Muscle layer of colon (tissue), 2 donors: ENCODE results near the gene TAPT1.

Experiments used
- H3K27ac ChIP-seq: one replicate; pipeline ENCODE4 v1.7.0; 2013; ENCODE audit warnings: low read depth, mild to moderate bottlenecking, low read length, moderate library complexity
- H3K27me3 ChIP-seq, 2 donors: one replicate each; pipeline ENCODE4 v1.7.0; 2013; ENCODE audit warnings: low read length in 2 of 2, mild to moderate bottlenecking in 2 of 2; ENCODE audit not compliant: insufficient read depth in 2 of 2, control insufficient read depth in 1 of 2
- H3K36me3 ChIP-seq: one replicate; pipeline ENCODE4 v1.7.0; 2013; ENCODE audit warnings: mild to moderate bottlenecking, low read length; ENCODE audit not compliant: insufficient read depth
- H3K4me1 ChIP-seq: one replicate; pipeline ENCODE4 v1.7.0; 2013; ENCODE audit warnings: mild to moderate bottlenecking, low read length; ENCODE audit not compliant: insufficient read depth
- H3K4me3 ChIP-seq, 2 donors: one replicate each; pipeline ENCODE4 v1.7.0; 2013; ENCODE audit warnings: low read length in 2 of 2, low read depth in 1 of 2, mild to moderate bottlenecking in 1 of 2, moderate library complexity in 1 of 2
- H3K9ac ChIP-seq: one replicate; pipeline ENCODE4 v1.7.0; 2013; ENCODE audit warnings: low read length
- H3K9me3 ChIP-seq: one replicate; pipeline ENCODE4 v1.7.0; 2013; ENCODE audit warnings: mild to moderate bottlenecking, low read length
- donor health status: abdominal sarcoma.
- donor health status: Adenocarcinoma of cecum.

TAPT1 gene

GRCh38 chr4:16226816-16227461 lies 668 bp upstream of the TAPT1 start:
- H3K9ac ChIP-seq, result peak overlapping the region; percentile 62
- H3K27me3 ChIP-seq, result no peaks in the 10 kb centered on the region
- peak overlapping the region; percentile 97 for H3K27ac ChIP-seq
- H3K36me3 ChIP-seq, result no peaks in the 10 kb centered on the region
- no peaks in the 10 kb centered on the region for H3K9me3 ChIP-seq
- H3K4me3 ChIP-seq, result peak overlapping the region; percentile 65 to 88
- peaks cover 40% of the 10 kb centered on the region for H3K4me1 ChIP-seq

GRCh38 chr4:16225167-16225862 lies 956 bp downstream of the TAPT1 start:
- H3K9ac ChIP-seq, result peak overlapping the region; percentile 60
- H3K4me1 ChIP-seq, result peaks cover 33% of the 10 kb centered on the region
- no peaks in the 10 kb centered on the region for H3K27me3 ChIP-seq
- H3K27ac ChIP-seq, result peak overlapping the region; percentile 61
- H3K4me3 ChIP-seq, result peak overlapping the region; percentile 73 to 79
- H3K36me3 ChIP-seq, result no peaks in the 10 kb centered on the region
- no peaks in the 10 kb centered on the region for H3K9me3 ChIP-seq

- Histone ChIP-seq H3K27me3 (no peaks in the 10 kb centered on the region), H3K27ac (no peak overlapping the region), H3K4me1 (peaks cover 33% of the 10 kb centered on the region), H3K9ac (no peak overlapping the region), H3K4me3 (peak overlapping the region in 1 of 2 donors; percentile 29), H3K36me3 (peaks cover 3% of the 10 kb centered on the region), H3K9me3 (no peaks in the 10 kb centered on the region)
These were observed 1.8 kb downstream of the TAPT1 start for GRCh38 chr4:16224264-16225166.

GRCh38 chr4:16222957-16223527 lies 3.2 kb downstream of the TAPT1 start:
- Histone ChIP-seq H3K27me3 (no peaks in the 10 kb centered on the region), H3K27ac (no peak overlapping the region), H3K36me3 (peaks cover 3% of the 10 kb centered on the region), H3K4me1 (peaks cover 31% of the 10 kb centered on the region), H3K9me3 (no peaks in the 10 kb centered on the region), H3K4me3 (no peak overlapping the region), H3K9ac (no peak overlapping the region)

- Histone ChIP-seq H3K4me1 (peaks cover 11% of the 10 kb centered on the region), H3K27ac (no peak overlapping the region), H3K9me3 (no peaks in the 10 kb centered on the region), H3K9ac (no peak overlapping the region), H3K27me3 (no peaks in the 10 kb centered on the region), H3K36me3 (peaks cover 3% of the 10 kb centered on the region), H3K4me3 (no peak overlapping the region)
These were observed 7.3 kb downstream of the TAPT1 start for GRCh38 chr4:16218950-16219349.

GRCh38 chr4:16217300-16218051 lies 8.8 kb downstream of the TAPT1 start:
- no peak overlapping the region for H3K27ac ChIP-seq
- peaks cover 3% of the 10 kb centered on the region for H3K4me1 ChIP-seq
- H3K9ac ChIP-seq, result no peak overlapping the region
- no peaks in the 10 kb centered on the region for H3K27me3 ChIP-seq
- H3K36me3 ChIP-seq, result peaks cover 3% of the 10 kb centered on the region
- no peak overlapping the region for H3K4me3 ChIP-seq
- no peaks in the 10 kb centered on the region for H3K9me3 ChIP-seq

GRCh38 chr4:16213121-16213520 lies 13.2 kb downstream of the TAPT1 start:
- Histone ChIP-seq H3K4me3 (no peak overlapping the region), H3K36me3 (peaks cover 14% of the 10 kb centered on the region), H3K27ac (no peak overlapping the region), H3K4me1 (peaks cover 15% of the 10 kb centered on the region), H3K27me3 (no peaks in the 10 kb centered on the region), H3K9ac (no peak overlapping the region), H3K9me3 (no peaks in the 10 kb centered on the region)

- Histone ChIP-seq H3K27ac (no peak overlapping the region), H3K4me1 (peaks cover 15% of the 10 kb centered on the region), H3K27me3 (no peaks in the 10 kb centered on the region), H3K36me3 (peaks cover 14% of the 10 kb centered on the region), H3K9ac (no peak overlapping the region), H3K9me3 (no peaks in the 10 kb centered on the region), H3K4me3 (no peak overlapping the region)
These were observed 14.0 kb downstream of the TAPT1 start for GRCh38 chr4:16212138-16212782.

GRCh38 chr4:16207409-16207808 lies 18.9 kb downstream of the TAPT1 start:
- no peak overlapping the region for H3K9ac ChIP-seq
- H3K9me3 ChIP-seq, result no peaks in the 10 kb centered on the region
- H3K36me3 ChIP-seq, result peaks cover 21% of the 10 kb centered on the region
- no peak overlapping the region for H3K4me3 ChIP-seq
- no peak overlapping the region for H3K27ac ChIP-seq
- H3K4me1 ChIP-seq, result peaks cover 15% of the 10 kb centered on the region
- H3K27me3 ChIP-seq, result no peaks in the 10 kb centered on the region

- no peak overlapping the region for H3K27ac ChIP-seq
- H3K9ac ChIP-seq, result no peak overlapping the region
- no peaks in the 10 kb centered on the region for H3K9me3 ChIP-seq
- H3K27me3 ChIP-seq, result no peaks in the 10 kb centered on the region
- peaks cover 10% of the 10 kb centered on the region for H3K4me1 ChIP-seq
- H3K36me3 ChIP-seq, result peaks cover 21% of the 10 kb centered on the region
- no peak overlapping the region for H3K4me3 ChIP-seq
These were observed 19.4 kb downstream of the TAPT1 start for GRCh38 chr4:16206848-16207247.
